ENCODE results near the gene CDK1. TPM values are rescaled to one million over a fixed set of nuclear protein-coding genes. Genes with fewer than 3 reads are reported as not detected.

Gene CDK1
- total RNA-seq, 1 donor = 5.8 TPM

GRCh38 chr10:60757420-60757895 is 20.8 kb upstream of the CDK1 start:
- DNase-seq (ENCODE audit: insufficient read length, low spot score, missing footprints) = no peak
- H3K4me1 ChIP-seq (ENCODE audit: insufficient read depth, low read length) = peaks cover 4% of the 10 kb centered on the region
- no peak overlapping the region for H3K4me2 ChIP-seq (ENCODE audit: insufficient read depth, low read length)
- no peak overlapping the region for H2AFZ ChIP-seq (ENCODE audit: low read length)
- H3K27ac ChIP-seq (ENCODE audit: low read depth, low read length) = no peak overlapping the region
- no peaks in the 10 kb centered on the region for H3K36me3 ChIP-seq (ENCODE audit: insufficient read depth, low read length)
- H3K4me3 ChIP-seq (ENCODE audit: insufficient read depth, low read length) = no peak overlapping the region
- no peaks in the 10 kb centered on the region for H3K9me3 ChIP-seq (ENCODE audit: low read depth, low read length)
- H3K79me2 ChIP-seq (ENCODE audit: insufficient read depth, low read length) = no peaks in the 10 kb centered on the region
- no peak for TF ChIP-seq CTCF (IDR thresholded peaks at IDR 0.05; ENCODE audit: extremely low read depth, low read depth, low read length)
- H4K20me1 ChIP-seq (ENCODE audit: insufficient read depth, low read length) = no peaks in the 10 kb centered on the region
- H3K27me3 ChIP-seq (ENCODE audit: insufficient read depth, low read length) = peaks cover 3% of the 10 kb centered on the region

GRCh38 chr10:60759181-60759580 is 19.1 kb upstream of the CDK1 start:
- Histone ChIP-seq H3K79me2 (ENCODE audit: insufficient read depth, low read length) (no peaks in the 10 kb centered on the region), H3K36me3 (ENCODE audit: insufficient read depth, low read length) (no peaks in the 10 kb centered on the region), H4K20me1 (ENCODE audit: insufficient read depth, low read length) (no peaks in the 10 kb centered on the region), H3K27ac (ENCODE audit: low read depth, low read length) (no peak overlapping the region), H2AFZ (ENCODE audit: low read length) (no peak overlapping the region), H3K4me1 (ENCODE audit: insufficient read depth, low read length) (peaks cover 4% of the 10 kb centered on the region), H3K9me3 (ENCODE audit: low read depth, low read length) (no peaks in the 10 kb centered on the region), H3K4me3 (ENCODE audit: insufficient read depth, low read length) (no peak overlapping the region), H3K27me3 (ENCODE audit: insufficient read depth, low read length) (peaks cover 3% of the 10 kb centered on the region), H3K4me2 (ENCODE audit: insufficient read depth, low read length) (no peak overlapping the region)
- DNase-seq (ENCODE audit: insufficient read length, low spot score, missing footprints) = no peak
- TF ChIP-seq CTCF (IDR thresholded peaks at IDR 0.05; ENCODE audit: extremely low read depth, low read depth, low read length) = no peak

- DNase-seq (ENCODE audit: insufficient read length, low spot score, missing footprints) = no peak
- peaks cover 4% of the 10 kb centered on the region for H3K4me1 ChIP-seq (ENCODE audit: insufficient read depth, low read length)
- no peak for TF ChIP-seq CTCF (IDR thresholded peaks at IDR 0.05; ENCODE audit: extremely low read depth, low read depth, low read length)
- no peaks in the 10 kb centered on the region for H4K20me1 ChIP-seq (ENCODE audit: insufficient read depth, low read length)
- no peak overlapping the region for H3K4me3 ChIP-seq (ENCODE audit: insufficient read depth, low read length)
- no peaks in the 10 kb centered on the region for H3K27me3 ChIP-seq (ENCODE audit: insufficient read depth, low read length)
- no peak overlapping the region for H2AFZ ChIP-seq (ENCODE audit: low read length)
- no peak overlapping the region for H3K4me2 ChIP-seq (ENCODE audit: insufficient read depth, low read length)
- no peak overlapping the region for H3K27ac ChIP-seq (ENCODE audit: low read depth, low read length)
- no peaks in the 10 kb centered on the region for H3K36me3 ChIP-seq (ENCODE audit: insufficient read depth, low read length)
- no peaks in the 10 kb centered on the region for H3K9me3 ChIP-seq (ENCODE audit: low read depth, low read length)
- no peaks in the 10 kb centered on the region for H3K79me2 ChIP-seq (ENCODE audit: insufficient read depth, low read length)
Measured at GRCh38 chr10:60760711-60761210, 17.5 kb upstream of the CDK1 start.

- no peak overlapping the region for H3K27ac ChIP-seq (ENCODE audit: low read depth, low read length)
- no peaks in the 10 kb centered on the region for H3K9me3 ChIP-seq (ENCODE audit: low read depth, low read length)
- no peak overlapping the region for H2AFZ ChIP-seq (ENCODE audit: low read length)
- no peaks in the 10 kb centered on the region for H3K36me3 ChIP-seq (ENCODE audit: insufficient read depth, low read length)
- H3K4me2 ChIP-seq (ENCODE audit: insufficient read depth, low read length) = no peak overlapping the region
- TF ChIP-seq CTCF (IDR thresholded peaks at IDR 0.05; ENCODE audit: extremely low read depth, low read depth, low read length) = no peak
- no peaks in the 10 kb centered on the region for H3K79me2 ChIP-seq (ENCODE audit: insufficient read depth, low read length)
- DNase-seq (ENCODE audit: insufficient read length, low spot score, missing footprints) = no peak
- H3K4me1 ChIP-seq (ENCODE audit: insufficient read depth, low read length) = peaks cover 2% of the 10 kb centered on the region
- H3K27me3 ChIP-seq (ENCODE audit: insufficient read depth, low read length) = no peaks in the 10 kb centered on the region
- H3K4me3 ChIP-seq (ENCODE audit: insufficient read depth, low read length) = no peak overlapping the region
- H4K20me1 ChIP-seq (ENCODE audit: insufficient read depth, low read length) = no peaks in the 10 kb centered on the region
Measured at GRCh38 chr10:60762554-60762953, 15.7 kb upstream of the CDK1 start.

Measured in osteoblast (primary cell).